CD14-positive monocyte (primary cell): ENCODE results near the gene FTSJ3. TPM values are rescaled to one million over a fixed set of nuclear protein-coding genes. Genes with fewer than 3 reads are reported as not detected.

ENCODE experiments used
- DNase-seq, 3 donors: peaks; one replicate each; pipeline ENCODE4 v3.0.0-alpha.2; 2011 to 2022
- H2AFZ ChIP-seq: 2 replicates; pipeline ENCODE4 v1.6.0; 2012; ENCODE audit warnings: mild to moderate bottlenecking, low read depth, low read length, inconsistent platforms; ENCODE audit not compliant: insufficient read depth, poor library complexity, severe bottlenecking
- H3K27ac ChIP-seq, 2 donors: 1 replicate in 1 of 2; 2 replicates in 1 of 2; pipeline ENCODE4 v1.5.1; 2012 to 2013; ENCODE audit warnings: low read length in 2 of 2, control low read depth in 1 of 2, inconsistent platforms in 1 of 2, low read depth in 1 of 2, mild to moderate bottlenecking in 1 of 2
- H3K27me3 ChIP-seq, 2 donors: one replicate each; pipeline versions ENCODE4 v1.6.0 to v1.6.1; 2011 to 2013; ENCODE audit warnings: low read length in 2 of 2; ENCODE audit not compliant: control insufficient read depth in 2 of 2, insufficient read depth in 2 of 2
- H3K36me3 ChIP-seq, 2 donors: replicated peaks in 1 of 2; 1 replicate in 1 of 2; 2 replicates in 1 of 2; pipeline versions ENCODE4 v1.5.1 to v1.6.1; 2012 to 2013; ENCODE audit warnings: low read length in 2 of 2, control low read depth in 1 of 2, inconsistent platforms in 1 of 2, mild to moderate bottlenecking in 1 of 2; ENCODE audit not compliant: insufficient read depth in 2 of 2, control insufficient read depth in 1 of 2
- H3K4me1 ChIP-seq, 2 donors: 1 replicate in 1 of 2; 2 replicates in 1 of 2; pipeline versions ENCODE4 v1.5.1 to v1.6.1; 2012 to 2013; ENCODE audit warnings: low read length in 2 of 2, control low read depth in 1 of 2, inconsistent platforms in 1 of 2, mild to moderate bottlenecking in 1 of 2, moderate library complexity in 1 of 2; ENCODE audit not compliant: insufficient read depth in 2 of 2, control insufficient read depth in 1 of 2
- H3K4me2 ChIP-seq: replicated peaks from 2 replicates; pipeline ENCODE3; 2012; ENCODE audit warnings: low read length, moderate library complexity, mild to moderate bottlenecking; ENCODE audit not compliant: poor library complexity, severe bottlenecking; ENCODE audit errors: extremely low read depth
- H3K4me3 ChIP-seq, 3 experiments: fragments of 200-600 bp in 1 of 3; sonication (generic) in 1 of 3; replicated peaks in 1 of 3; 1 replicate in 2 of 3; 2 replicates in 1 of 3; pipeline ENCODE4 v1.5.1; 2011 to 2013; ENCODE audit warnings: low read length in 3 of 3, mild to moderate bottlenecking in 3 of 3, control low read depth in 2 of 3, low read depth in 2 of 3, inconsistent platforms in 1 of 3, moderate library complexity in 1 of 3
- H3K79me2 ChIP-seq: 2 replicates; pipeline ENCODE4 v1.6.0; 2012; ENCODE audit warnings: mild to moderate bottlenecking, control low read depth, inconsistent platforms, low read length, moderate library complexity; ENCODE audit not compliant: insufficient read depth
- H3K9ac ChIP-seq: 2 replicates; pipeline ENCODE4 v1.6.0; 2017; ENCODE audit warnings: low read length, mild to moderate bottlenecking; ENCODE audit not compliant: insufficient read depth, poor library complexity, severe bottlenecking
- H3K9me3 ChIP-seq, 2 donors: replicated peaks in 1 of 2; 1 replicate in 1 of 2; 2 replicates in 1 of 2; pipeline versions ENCODE4 v1.5.1 to v1.6.1; 2012 to 2013; ENCODE audit warnings: low read length in 2 of 2, control low read depth in 1 of 2; ENCODE audit not compliant: control insufficient read depth in 1 of 2, insufficient read depth in 1 of 2
- H4K20me1 ChIP-seq: 2 replicates; pipeline ENCODE4 v1.6.0; 2012; ENCODE audit warnings: mild to moderate bottlenecking, low read length, control low read depth, moderate library complexity; ENCODE audit not compliant: insufficient read depth
- H3K27ac Mint-ChIP-seq, 7 donors: one replicate each; pipeline ENCODE4 v1.8.0; 2020; ENCODE audit warnings: mild to moderate bottlenecking in 7 of 7, mixed read lengths in 7 of 7, moderate library complexity in 6 of 7, inconsistent platforms in 2 of 7
- H3K27me3 Mint-ChIP-seq, 3 donors: one replicate each; pipeline ENCODE4 v1.8.0; 2021 to 2022; ENCODE audit warnings: low read depth in 3 of 3, mild to moderate bottlenecking in 3 of 3, mixed read lengths in 3 of 3, moderate library complexity in 3 of 3, inconsistent platforms in 1 of 3
- H3K36me3 Mint-ChIP-seq, 2 donors: one replicate each; pipeline ENCODE4 v1.8.0; 2020; ENCODE audit warnings: mixed read lengths in 2 of 2, inconsistent platforms in 1 of 2, mild to moderate bottlenecking in 1 of 2
- H3K4me1 Mint-ChIP-seq: one replicate; pipeline ENCODE4 v1.8.0; 2020; ENCODE audit warnings: mild to moderate bottlenecking, mixed read lengths
- H3K4me3 Mint-ChIP-seq, 2 donors: one replicate each; pipeline ENCODE4 v1.8.0; 2020; ENCODE audit warnings: mild to moderate bottlenecking in 2 of 2, mixed read lengths in 2 of 2, moderate library complexity in 1 of 2
- H3K9me3 Mint-ChIP-seq, 7 donors: one replicate each; pipeline ENCODE4 v1.8.0; 2020 to 2022; ENCODE audit warnings: mixed read lengths in 7 of 7, mild to moderate bottlenecking in 6 of 7, moderate library complexity in 6 of 7, inconsistent platforms in 2 of 7
- CTCF ChIP-seq: fragments of 200-600 bp; IDR thresholded peaks from one replicate; pipeline ENCODE4 v1.8.0; 2022; ENCODE audit warnings: antibody characterized with exemption, mild to moderate bottlenecking
- WGBS: methylation state at CpG from one replicate; pipeline ENCODE4 v1.1.5; 2013; ENCODE audit warnings: missing lambda C conversion rate; ENCODE audit not compliant: insufficient coverage; 5-methylcytosine and 5-hydroxymethylcytosine counted together
- intact Hi-C, 2 donors: fragments of 100-400 bp; cut with micrococcal nuclease; formaldehyde crosslinking; loops; one replicate each; pipeline versions ENCODE4 v1.15.0 to v1.15.1; 2023
- polyA plus RNA-seq, 3 donors: library from polyadenylated mRNA; depleted of rRNA in 1 of 3; unstranded in 2 of 3; stranded (reverse) in 1 of 3; fragments of 300-500 nt in 2 of 3; fragments of >200 nt in 1 of 3; fragmentation: Illumina TruSeq in 2 of 3; gene quantifications; 1 replicate in 2 of 3; 2 replicates in 1 of 3; pipeline ENCODE4 v1.2.3, GENCODE V29; 2012 to 2021

The FTSJ3 gene
- polyA plus RNA-seq, 3 donors, result 9.2 to 23.7 (median 15.0) TPM

GRCh38 chr17:63855185-63855584 lies 27.7 kb upstream of the FTSJ3 start:
- Mint-ChIP-seq H3K36me3 (no peaks in the 10 kb centered on the region), H3K9me3 (peaks cover 0 to 6% (median 0%) of the 10 kb centered on the region in 7 donors), H3K27me3 (peaks cover 1 to 10% (median 7%) of the 10 kb centered on the region in 3 donors), H3K4me3 (no peak overlapping the region), H3K4me1 (no peaks in the 10 kb centered on the region), H3K27ac (no peak overlapping the region)
- TF ChIP-seq CTCF, result no peak
- no peak overlapping the region for H3K4me2 ChIP-seq
- H3K27ac ChIP-seq, result no peak overlapping the region
- no peaks in the 10 kb centered on the region for H4K20me1 ChIP-seq
- intact Hi-C loops, result no loop called here
- H3K36me3 ChIP-seq, result no peaks in the 10 kb centered on the region
- no peaks in the 10 kb centered on the region for H3K9me3 ChIP-seq
- no peaks in the 10 kb centered on the region for H3K27me3 ChIP-seq
- H3K4me3 ChIP-seq, result no peak overlapping the region
- H3K79me2 ChIP-seq, result no peaks in the 10 kb centered on the region
- H2AFZ ChIP-seq, result no peak overlapping the region
- 96% methylated on average over 5 of the region's 8 CpGs for WGBS
- H3K9ac ChIP-seq, result no peak overlapping the region
- H3K4me1 ChIP-seq, result no peaks in the 10 kb centered on the region
- no peak for DNase-seq

GRCh38 chr17:63854709-63855108 lies 27.2 kb upstream of the FTSJ3 start:
- no peaks in the 10 kb centered on the region for H3K9me3 ChIP-seq
- intact Hi-C loops, result no loop called here
- no peak overlapping the region for H3K27ac Mint-ChIP-seq
- H3K4me3 Mint-ChIP-seq, result no peak overlapping the region
- H3K36me3 ChIP-seq, result no peaks in the 10 kb centered on the region
- H3K27ac ChIP-seq, result no peak overlapping the region
- H3K4me1 ChIP-seq, result no peaks in the 10 kb centered on the region
- H2AFZ ChIP-seq, result no peak overlapping the region
- H3K4me2 ChIP-seq, result no peak overlapping the region
- no peaks in the 10 kb centered on the region for H4K20me1 ChIP-seq
- DNase-seq, result no peak
- no peaks in the 10 kb centered on the region for H3K4me1 Mint-ChIP-seq
- H3K4me3 ChIP-seq, result no peak overlapping the region
- no peak for TF ChIP-seq CTCF
- no peak overlapping the region for H3K9ac ChIP-seq
- H3K9me3 Mint-ChIP-seq, result peaks cover 0 to 6% (median 0%) of the 10 kb centered on the region in 7 donors
- 98% methylated on average over 4 of the region's 5 CpGs for WGBS
- H3K27me3 Mint-ChIP-seq, result peaks cover 5 to 10% (median 7%) of the 10 kb centered on the region in 3 donors
- H3K27me3 ChIP-seq, result no peaks in the 10 kb centered on the region
- H3K36me3 Mint-ChIP-seq, result peaks cover 0 to 1% of the 10 kb centered on the region in 2 donors
- no peaks in the 10 kb centered on the region for H3K79me2 ChIP-seq
